ENCODE measurements around the gene GPR21.

The GPR21 gene

GRCh38 chr9:123033352-123033751, at the start of gene GPR21:
Gene GPR21 (plus strand): TSS chr9:123033667. CDS start chr9:123034567, 900 bp downstream.
- no peak for DNase-seq

GRCh38 chr9:122986010-122986409, 47.5 kb upstream of the GPR21 start:
- no peak for DNase-seq

- DNase-seq: no peak
Observed at GRCh38 chr9:122988141-122988540, 45.3 kb upstream of the GPR21 start.

- DNase-seq: no peak
Observed at GRCh38 chr9:122988920-122989621, 44.4 kb upstream of the GPR21 start.

GRCh38 chr9:122991370-122991830, 42.1 kb upstream of the GPR21 start:
- DNase-seq: no peak

- no peak for DNase-seq
Observed at GRCh38 chr9:122996586-122996985, 36.9 kb upstream of the GPR21 start.

GRCh38 chr9:122998448-122998847, 35.0 kb upstream of the GPR21 start:
- DNase-seq: no peak

GRCh38 chr9:123000371-123001068, 32.9 kb upstream of the GPR21 start:
- no peak for DNase-seq

- no peak for DNase-seq
Observed at GRCh38 chr9:123002754-123003153, 30.7 kb upstream of the GPR21 start.

GRCh38 chr9:123003466-123003865, 30.0 kb upstream of the GPR21 start:
- DNase-seq: no peak

- DNase-seq: no peak
Observed at GRCh38 chr9:123005964-123006363, 27.5 kb upstream of the GPR21 start.

GRCh38 chr9:123007269-123007668, 26.2 kb upstream of the GPR21 start:
- DNase-seq: no peak

- DNase-seq: no peak
Observed at GRCh38 chr9:123008909-123009308, 24.6 kb upstream of the GPR21 start.

GRCh38 chr9:123011380-123011779, 22.1 kb upstream of the GPR21 start:
- no peak for DNase-seq

- no peak for DNase-seq
Observed at GRCh38 chr9:123011878-123012528, 21.5 kb upstream of the GPR21 start.

- DNase-seq: no peak
Observed at GRCh38 chr9:123016631-123017030, 16.8 kb upstream of the GPR21 start.

GRCh38 chr9:123020796-123021195, 12.7 kb upstream of the GPR21 start:
- no peak for DNase-seq

- DNase-seq: no peak
Observed at GRCh38 chr9:123026425-123026824, 7.0 kb upstream of the GPR21 start.

GRCh38 chr9:123027517-123027916, 6.0 kb upstream of the GPR21 start:
- no peak for DNase-seq

- DNase-seq: no peak
Observed at GRCh38 chr9:123028136-123028535, 5.3 kb upstream of the GPR21 start.

GRCh38 chr9:123028973-123029372, 4.5 kb upstream of the GPR21 start:
- no peak for DNase-seq

- no peak for DNase-seq
Observed at GRCh38 chr9:123031963-123032362, 1.5 kb upstream of the GPR21 start.

- no peak for DNase-seq
Observed at GRCh38 chr9:123033864-123034601, 566 bp downstream of the GPR21 start.
